Caco-2 (cell line): Measurements from ENCODE around the gene CFAP45. TPM values are rescaled to one million over a fixed set of nuclear protein-coding genes. Genes with fewer than 3 reads are reported as not detected.

Source experiments
- BruUV-seq: library from RNA; stranded (reverse); fragments of 400-500 nt; replicated peaks from 2 replicates; lab custom pipeline; 2021; lab: Mats Ljungman, UMichigan
- CTCF ChIA-PET: fragments of 300-600 bp; sonication (Branson Sonifier 250); formaldehyde crosslinking; loops from one replicate; lab custom pipeline; 2022; ENCODE audit warnings: antibody characterized with exemption; lab: Charles Lee
- POLR2A ChIA-PET: fragments of 300-600 bp; sonication (Branson Sonifier 250); formaldehyde crosslinking; loops from one replicate; lab custom pipeline; 2022; ENCODE audit warnings: antibody characterized with exemption; lab: Charles Lee
- DNase-seq, 2 experiments: peaks; one replicate each; pipeline versions ENCODE4 v3.0.0 to v3.0.0-alpha.2; 2020 to 2022
- H3K27me3 ChIP-seq: replicated peaks from 2 replicates; pipeline ENCODE4 v1.6.0; 2011; ENCODE audit warnings: low read length; ENCODE audit not compliant: control insufficient read depth, insufficient read depth
- H3K36me3 ChIP-seq: 2 replicates; pipeline ENCODE4 v1.5.1; 2011; ENCODE audit warnings: low read length; ENCODE audit not compliant: control insufficient read depth, insufficient read depth
- H3K4me1 ChIP-seq: fragments of 250-450 bp; sonication (Bioruptor Pico); 2 replicates; pipeline ENCODE4 v1.5.1; 2020; ENCODE audit warnings: mild to moderate bottlenecking
- H3K4me3 ChIP-seq: 2 replicates; pipeline ENCODE4 v1.5.1; 2011; ENCODE audit warnings: low read depth, mild to moderate bottlenecking, control low read depth, low read length
- H3K9me3 ChIP-seq: fragments of 250-450 bp; sonication (Bioruptor Pico); 2 replicates; pipeline ENCODE4 v1.5.1; 2020; ENCODE audit warnings: mild to moderate bottlenecking, moderate library complexity
- H3K27ac Mint-ChIP-seq: one replicate; pipeline ENCODE4 v1.8.0; 2022; ENCODE audit warnings: mixed read lengths; ENCODE audit not compliant: unreplicated experiment
- H3K27me3 Mint-ChIP-seq: one replicate; pipeline ENCODE4 v1.8.0; 2022; ENCODE audit warnings: mixed read lengths; ENCODE audit not compliant: insufficient read depth, unreplicated experiment
- H3K36me3 Mint-ChIP-seq: one replicate; pipeline ENCODE4 v1.8.0; 2022; ENCODE audit warnings: mild to moderate bottlenecking, mixed read lengths; ENCODE audit not compliant: insufficient read depth, unreplicated experiment
- H3K4me1 Mint-ChIP-seq: one replicate; pipeline ENCODE4 v1.8.0; 2022; ENCODE audit warnings: low read depth, mixed read lengths; ENCODE audit not compliant: unreplicated experiment
- H3K4me3 Mint-ChIP-seq: one replicate; pipeline ENCODE4 v1.8.0; 2022; ENCODE audit warnings: mild to moderate bottlenecking, moderate library complexity, mixed read lengths; ENCODE audit not compliant: unreplicated experiment
- H3K9me3 Mint-ChIP-seq: one replicate; pipeline ENCODE4 v1.8.0; 2022; ENCODE audit warnings: mixed read lengths; ENCODE audit not compliant: unreplicated experiment
- intact Hi-C: fragments of 100-400 bp; cut with micrococcal nuclease; formaldehyde crosslinking; loops from one replicate; pipeline ENCODE4 v1.10.0; 2022; ENCODE audit not compliant: unreplicated experiment
- total RNA-seq: library from RNA; stranded (reverse); gene quantifications from 2 replicates; pipeline ENCODE4 v1.2.3, GENCODE V29; 2022
- TF ChIP-seq, protein P1 (sequence below), 2 experiments: fragments of 200-600 bp in 1 of 2; IDR thresholded peaks; 1 replicate in 1 of 2; 2 replicates in 1 of 2; pipeline versions ENCODE4 v1.5.1 to v1.8.0; 2011 to 2022; ENCODE audit warnings: antibody characterized with exemption in 1 of 2, control low read depth in 1 of 2, inconsistent platforms in 1 of 2, low read depth in 1 of 2, low read length in 1 of 2, mild to moderate bottlenecking in 1 of 2, moderate library complexity in 1 of 2; ENCODE audit not compliant: insufficient read depth in 1 of 2, severe bottlenecking in 1 of 2, unreplicated experiment in 1 of 2

Gene CFAP45
- total RNA-seq, 1 experiment from 2014 or later, result 1.1 TPM

DNA sequence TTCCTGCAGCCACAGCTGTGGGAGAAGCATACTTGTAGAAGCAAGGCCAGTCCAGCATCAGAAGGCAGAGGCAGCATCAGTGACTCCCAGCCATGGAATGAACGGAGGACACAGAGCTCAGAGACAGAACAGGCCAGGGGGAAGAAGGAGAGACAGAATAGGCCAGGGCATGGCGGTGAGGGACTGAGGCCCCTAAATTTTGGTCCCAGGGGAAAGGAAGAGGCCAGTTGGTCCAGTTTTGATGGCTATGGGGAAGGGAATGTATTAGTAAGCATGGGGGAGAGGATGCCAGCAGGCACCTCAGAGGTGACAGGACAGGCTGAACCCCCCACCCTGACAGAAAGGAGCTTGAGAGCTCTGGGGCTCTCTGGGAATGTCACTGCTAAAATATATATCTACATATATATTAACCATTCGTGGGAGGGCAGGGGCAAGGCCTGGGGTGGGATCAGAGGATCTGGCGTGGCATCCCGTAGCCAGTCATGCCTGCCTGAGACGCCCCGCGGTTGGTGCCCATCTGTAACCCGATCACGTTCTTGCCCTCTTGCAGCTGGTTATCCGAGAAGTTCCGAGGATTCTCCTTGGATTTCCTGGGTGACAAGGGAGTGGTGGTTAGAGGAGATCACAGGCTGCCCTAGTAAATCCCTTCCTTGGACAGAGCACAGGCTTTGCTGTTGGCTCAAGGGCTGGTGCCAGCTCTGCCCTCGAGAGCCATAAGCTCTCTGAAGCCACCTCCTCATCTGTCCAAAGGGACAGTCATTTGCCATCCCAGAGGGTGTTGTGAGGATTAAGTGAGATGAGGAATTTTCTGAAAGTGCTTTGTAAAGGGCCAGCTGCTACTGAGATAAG, 18.6 kb upstream of the CFAP45 start:
- H3K4me1 ChIP-seq, result peaks cover 84% of the 10 kb centered on the region
- peaks cover 71% of the 10 kb centered on the region for H3K4me1 Mint-ChIP-seq

DNA sequence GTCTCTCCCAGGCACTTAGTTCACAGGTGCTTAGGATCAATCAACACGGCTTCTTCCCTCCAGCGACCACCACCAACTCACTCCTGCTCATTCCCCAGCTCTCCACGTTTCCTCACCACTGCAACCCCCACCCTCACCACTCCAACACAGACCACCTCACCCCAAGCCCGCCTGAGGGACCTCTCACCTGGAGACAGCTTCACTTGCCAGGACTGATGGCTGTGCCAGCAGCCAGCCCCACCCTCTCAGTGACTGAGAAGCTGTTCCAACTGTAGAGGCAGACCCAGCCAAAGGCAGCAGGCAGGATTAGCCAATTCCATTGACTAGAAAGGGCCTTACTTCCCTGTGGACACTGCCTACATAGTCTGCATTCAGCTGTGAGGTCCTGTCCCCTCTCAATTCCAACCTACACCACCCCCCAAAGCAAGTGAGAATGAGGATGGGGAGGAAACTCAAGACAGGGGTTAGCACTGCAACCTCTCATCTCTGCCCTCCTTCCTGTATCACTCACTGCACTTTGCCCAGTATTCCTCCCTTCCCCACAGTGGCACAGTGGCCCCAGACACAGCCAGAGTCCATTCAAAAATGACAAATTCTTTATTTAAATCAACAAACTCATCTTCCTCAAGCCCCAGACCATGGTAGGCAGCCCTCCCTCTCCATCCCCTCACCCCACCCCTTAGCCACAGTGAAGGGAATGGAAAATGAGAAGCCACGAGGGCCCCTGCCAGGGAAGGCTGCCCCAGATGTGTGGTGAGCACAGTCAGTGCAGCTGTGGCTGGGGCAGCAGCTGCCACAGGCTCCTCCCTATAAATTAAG, 17.8 kb upstream of the CFAP45 start:
- Histone ChIP-seq H3K4me3 (no peak overlapping the region), H3K36me3 (peaks cover 4% of the 10 kb centered on the region), H3K27me3 (no peaks in the 10 kb centered on the region), H3K9me3 (no peaks in the 10 kb centered on the region), H3K4me1 (peaks cover 84% of the 10 kb centered on the region)
- TF ChIP-seq, protein P1, sequence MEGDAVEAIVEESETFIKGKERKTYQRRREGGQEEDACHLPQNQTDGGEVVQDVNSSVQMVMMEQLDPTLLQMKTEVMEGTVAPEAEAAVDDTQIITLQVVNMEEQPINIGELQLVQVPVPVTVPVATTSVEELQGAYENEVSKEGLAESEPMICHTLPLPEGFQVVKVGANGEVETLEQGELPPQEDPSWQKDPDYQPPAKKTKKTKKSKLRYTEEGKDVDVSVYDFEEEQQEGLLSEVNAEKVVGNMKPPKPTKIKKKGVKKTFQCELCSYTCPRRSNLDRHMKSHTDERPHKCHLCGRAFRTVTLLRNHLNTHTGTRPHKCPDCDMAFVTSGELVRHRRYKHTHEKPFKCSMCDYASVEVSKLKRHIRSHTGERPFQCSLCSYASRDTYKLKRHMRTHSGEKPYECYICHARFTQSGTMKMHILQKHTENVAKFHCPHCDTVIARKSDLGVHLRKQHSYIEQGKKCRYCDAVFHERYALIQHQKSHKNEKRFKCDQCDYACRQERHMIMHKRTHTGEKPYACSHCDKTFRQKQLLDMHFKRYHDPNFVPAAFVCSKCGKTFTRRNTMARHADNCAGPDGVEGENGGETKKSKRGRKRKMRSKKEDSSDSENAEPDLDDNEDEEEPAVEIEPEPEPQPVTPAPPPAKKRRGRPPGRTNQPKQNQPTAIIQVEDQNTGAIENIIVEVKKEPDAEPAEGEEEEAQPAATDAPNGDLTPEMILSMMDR (IDR thresholded peaks at IDR 0.05; ENCODE audit: insufficient read depth in 1 of 2, low read depth in 1 of 2, low read length in 1 of 2, severe bottlenecking in 1 of 2, unreplicated experiment in 1 of 2), result no peak
- no TSS peak for BruUV-seq
- intact Hi-C loops, result no loop called here
- peaks cover 82% of the 10 kb centered on the region for H3K36me3 Mint-ChIP-seq
- no peak overlapping the region for H3K4me3 Mint-ChIP-seq
- H3K27me3 Mint-ChIP-seq, result no peaks in the 10 kb centered on the region
- peaks cover 70% of the 10 kb centered on the region for H3K4me1 Mint-ChIP-seq
- no peaks in the 10 kb centered on the region for H3K9me3 Mint-ChIP-seq
- ChIA-PET CTCF (interaction anchor here (1.0 kb wide), 1 partner anchor 119 kb away, joined by 3 read pairs; no protein-coding TSS in a partner anchor), POLR2A (no interaction called here)
- peak overlapping the region; percentile 88 for H3K27ac Mint-ChIP-seq
- no peak for DNase-seq

More for the DNA sequence above, 18.6 kb upstream of the CFAP45 start:
- Mint-ChIP-seq H3K36me3 (peaks cover 86% of the 10 kb centered on the region), H3K27ac (peak overlapping the region; percentile 0), H3K27me3 (no peaks in the 10 kb centered on the region), H3K9me3 (no peaks in the 10 kb centered on the region), H3K4me3 (no peak overlapping the region)
- CTCF ChIA-PET, result interaction anchor here (1.0 kb wide), 1 partner anchor 120 kb away, joined by 3 read pairs; no protein-coding TSS in a partner anchor
- Histone ChIP-seq H3K9me3 (no peaks in the 10 kb centered on the region), H3K36me3 (peaks cover 4% of the 10 kb centered on the region), H3K4me3 (no peak overlapping the region), H3K27me3 (no peaks in the 10 kb centered on the region)
- DNase-seq, result no peak
- TF ChIP-seq, protein P1 (IDR thresholded peaks at IDR 0.05; ENCODE audit: insufficient read depth in 1 of 2, low read depth in 1 of 2, low read length in 1 of 2, severe bottlenecking in 1 of 2, unreplicated experiment in 1 of 2), result no peak
- TSS peak; percentile 6 for BruUV-seq
- intact Hi-C loops, result no loop called here
- POLR2A ChIA-PET, result no interaction called here
